Activated CD8-positive, alpha-beta memory T cell treated with anti-CD3 and anti-CD28 coated beads for 36 hours (primary cell): ENCODE results near the gene TEP1. TPM values are rescaled to one million over a fixed set of nuclear protein-coding genes. Genes with fewer than 3 reads are reported as not detected.
"Not testable (repeated sequence)": the region's sequence is repeated elsewhere in the genome, so short reads cannot be mapped to it uniquely, and the experiment has no call there.

Experiments used
- CTCF ChIA-PET: fragments of 350-600 bp; sonication (Branson Sonifier 250); formaldehyde crosslinking; loops from one replicate; lab custom pipeline; 2021; ENCODE audit warnings: antibody characterized with exemption; lab: Charles Lee
- POLR2A ChIA-PET: fragments of 350-600 bp; sonication (Branson Sonifier 250); formaldehyde crosslinking; loops from one replicate; lab custom pipeline; 2021; ENCODE audit warnings: antibody characterized with exemption; lab: Charles Lee
- total RNA-seq, 2 experiments: library from RNA; stranded (reverse); gene quantifications; one replicate each; pipeline ENCODE4 v1.2.3, GENCODE V29; 2021

Gene TEP1
- total RNA-seq, 2 experiments from 2014 or later, result 29.9 to 31.6 TPM

- ChIA-PET POLR2A (no interaction called here), CTCF (interaction anchor here (1.2 kb wide), 1 partner anchor 48 kb away, joined by 3 read pairs; no protein-coding TSS in a partner anchor)
Observed at GRCh38 chr14:20375471-20375870, 37.8 kb downstream of the TEP1 start.

- CTCF ChIA-PET, result no interaction called here
- POLR2A ChIA-PET, result no interaction called here
Observed at GRCh38 chr14:20372796-20373195, 40.5 kb downstream of the TEP1 start.

- CTCF ChIA-PET, result no interaction called here
- POLR2A ChIA-PET, result no interaction called here
Observed at GRCh38 chr14:20365928-20366327, 47.4 kb downstream of the TEP1 start.

- POLR2A ChIA-PET, CTCF ChIA-PET: not testable (repeated sequence)
Observed at GRCh38 chr14:20358474-20358873, 54.8 kb downstream of the TEP1 start.

GRCh38 chr14:20356422-20356821, 56.9 kb downstream of the TEP1 start:
- ChIA-PET POLR2A (interaction anchor here (1.5 kb wide), 1 partner anchor 13 kb away, joined by 4 read pairs; the partner anchor contains the start of gene PARP2), CTCF (interaction anchor here (0.6 to 1.1 kb wide), 2 partner anchors 13 to 37 kb away, joined by 3 read pairs; partner anchors contain the start of gene PARP2)

- ChIA-PET CTCF (interaction anchor here (1.4 to 1.5 kb wide), 2 partner anchors 21 to 45 kb away, joined by 3 to 4 read pairs; no protein-coding TSS in a partner anchor), POLR2A (no interaction called here)
Observed at GRCh38 chr14:20350860-20351259, 62.4 kb downstream of the TEP1 start.

GRCh38 chr14:20350282-20350681, 63.0 kb downstream of the TEP1 start:
- CTCF ChIA-PET, result interaction anchor here (1.5 kb wide), 1 partner anchor 46 kb away, joined by 3 read pairs; no protein-coding TSS in a partner anchor
- POLR2A ChIA-PET, result no interaction called here

GRCh38 chr14:20347747-20348146, 65.6 kb downstream of the TEP1 start:
- ChIA-PET POLR2A (no interaction called here), CTCF (interaction anchor here (0.6 to 0.7 kb wide), 2 partner anchors 19 to 49 kb away, joined by 3 to 4 read pairs; no protein-coding TSS in a partner anchor)

GRCh38 chr14:20346713-20347112, 66.6 kb downstream of the TEP1 start:
- CTCF ChIA-PET, result interaction anchor here (0.6 kb wide), 1 partner anchor 57 kb away, joined by 4 read pairs; no protein-coding TSS in a partner anchor
- POLR2A ChIA-PET, result no interaction called here

GRCh38 chr14:20345366-20345765, 67.9 kb downstream of the TEP1 start:
- CTCF ChIA-PET, result no interaction called here
- POLR2A ChIA-PET, result no interaction called here

- POLR2A ChIA-PET, result interaction anchor here (0.8 to 3.7 kb wide), 15 partner anchors 8 to 338 kb away, joined by 3 to 70 read pairs (median 6); partner anchors contain the start of genes APEX1, CCNB1IP1, OSGEP and PIP4P1
- CTCF ChIA-PET, result interaction anchor here (0.9 to 3.6 kb wide), 11 partner anchors 11 to 316 kb away, joined by 3 to 21 read pairs (median 4); partner anchors contain the start of genes APEX1, CCNB1IP1, OSGEP and PIP4P1
Observed at GRCh38 chr14:20343862-20344220, 69.5 kb downstream of the TEP1 start.

GRCh38 chr14:20343092-20343861, 70.0 kb downstream of the TEP1 start, which contains the start of gene PARP2:
TSS of gene PARP2 (plus strand) at chr14:20343635. CDS start at chr14:20343642, 7 bp downstream.
- ChIA-PET CTCF (interaction anchor here (0.7 to 3.6 kb wide), 14 partner anchors 10 to 339 kb away, joined by 3 to 21 read pairs (median 4); partner anchors contain the start of genes APEX1, CCNB1IP1, OSGEP and PIP4P1), POLR2A (interaction anchor here (0.6 to 3.7 kb wide), 25 partner anchors 9 to 338 kb away, joined by 3 to 70 read pairs (median 4); partner anchors contain the start of genes APEX1, CCNB1IP1, OSGEP and PIP4P1)

GRCh38 chr14:20341646-20342045, 71.7 kb downstream of the TEP1 start:
- ChIA-PET CTCF (interaction anchor here (1.0 to 3.6 kb wide), 2 partner anchors 11 to 14 kb away, joined by 3 to 21 read pairs; no protein-coding TSS in a partner anchor), POLR2A (interaction anchor here (0.7 to 3.7 kb wide), 3 partner anchors 9 to 120 kb away, joined by 3 to 70 read pairs (median 19); partner anchors contain the start of genes CCNB1IP1 and PIP4P1)

GRCh38 chr14:20341032-20341431, 72.3 kb downstream of the TEP1 start:
- POLR2A ChIA-PET, result interaction anchor here (0.6 to 3.7 kb wide), 2 partner anchors 8 to 72 kb away, joined by 3 to 70 read pairs; partner anchors contain the start of genes CCNB1IP1 and TEP1
- CTCF ChIA-PET, result interaction anchor here (3.6 kb wide), 1 partner anchor 13 kb away, joined by 21 read pairs; no protein-coding TSS in a partner anchor

- POLR2A ChIA-PET, result interaction anchor here (1.0 to 3.3 kb wide), 2 partner anchors 9 to 127 kb away, joined by 3 to 70 read pairs; partner anchors contain the start of genes PARP2 and PIP4P1
- CTCF ChIA-PET, result interaction anchor here (1.2 to 3.1 kb wide), 2 partner anchors 9 to 62 kb away, joined by 3 to 15 read pairs; partner anchors contain the start of gene PARP2
Observed at GRCh38 chr14:20334017-20334416, 79.3 kb downstream of the TEP1 start.

GRCh38 chr14:20333494-20333841, 79.8 kb downstream of the TEP1 start:
- ChIA-PET CTCF (interaction anchor here (1.2 to 3.1 kb wide), 2 partner anchors 10 to 63 kb away, joined by 3 to 15 read pairs; partner anchors contain the start of gene PARP2), POLR2A (interaction anchor here (1.0 to 3.3 kb wide), 2 partner anchors 9 to 127 kb away, joined by 3 to 70 read pairs; partner anchors contain the start of genes PARP2 and PIP4P1)

GRCh38 chr14:20332788-20333493, 80.4 kb downstream of the TEP1 start, which contains the start of gene CCNB1IP1:
TSS of gene CCNB1IP1 (minus strand) at chr14:20333279. CDS start at chr14:20316523, 16,756 bp downstream.
- CTCF ChIA-PET, result interaction anchor here (1.2 to 3.1 kb wide), 2 partner anchors 10 to 63 kb away, joined by 3 to 15 read pairs; partner anchors contain the start of gene PARP2
- POLR2A ChIA-PET, result interaction anchor here (1.0 to 3.3 kb wide), 2 partner anchors 10 to 128 kb away, joined by 3 to 70 read pairs; partner anchors contain the start of genes PARP2 and PIP4P1

- ChIA-PET POLR2A (interaction anchor here (3.3 kb wide), 1 partner anchor 10 kb away, joined by 70 read pairs; the partner anchor contains the start of gene PARP2), CTCF (interaction anchor here (3.1 kb wide), 1 partner anchor 11 kb away, joined by 15 read pairs; the partner anchor contains the start of gene PARP2)
Observed at GRCh38 chr14:20332431-20332787, 80.9 kb downstream of the TEP1 start.
